ENCODE measurements around the gene EPDR1. TPM values are rescaled to one million over a fixed set of nuclear protein-coding genes. Genes with fewer than 3 reads are reported as not detected.
A peak's percentile ranks its signal among the peaks of the same experiment; 100 is the strongest.

Gene EPDR1
- total and polyA plus RNA-seq, 2 experiments from 2014 or later: 4.4 to 13.8 TPM

DNA sequence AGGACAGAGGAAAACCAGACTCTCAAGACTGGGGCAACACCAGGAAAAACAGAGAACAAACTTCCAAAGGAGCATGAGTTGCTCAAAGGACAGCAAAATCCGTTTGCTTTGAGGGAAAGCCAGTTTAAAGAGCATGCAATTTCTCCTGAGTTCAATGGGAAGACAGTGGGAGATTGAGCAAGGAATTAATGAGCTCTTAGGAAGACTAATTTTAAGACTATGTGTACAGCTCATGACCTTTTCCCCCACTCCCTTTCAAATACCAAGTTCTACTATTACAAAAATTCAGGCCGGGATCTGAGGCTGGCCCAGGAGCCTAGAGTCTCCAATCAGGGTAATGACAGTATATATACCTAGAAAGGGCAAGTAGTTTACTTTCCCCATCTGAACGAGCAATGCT lies 79.2 kb downstream of the EPDR1 start:
- Mint-ChIP-seq H3K27me3 (ENCODE audit: insufficient read depth, low read depth, poor library complexity) (no peaks in the 10 kb centered on the region), H3K4me3 (no peak overlapping the region), H3K4me1 (peaks cover 5% of the 10 kb centered on the region; the same call in 2 of the 3 replicates), H3K36me3 (ENCODE audit: low read depth) (no peaks in the 10 kb centered on the region), H3K9me3 (peaks cover 5% of the 10 kb centered on the region; the same call in 2 of the 3 replicates), H3K27ac (no peak overlapping the region)
- Histone ChIP-seq H3F3A (replicated peaks; ENCODE audit: low read depth) (no peaks in the 10 kb centered on the region), H3K4me2 (no peak overlapping the region), H2AFZ (peak overlapping the region; percentile 81), H3K9me2 (ENCODE audit: insufficient read depth) (no peaks in the 10 kb centered on the region), H4K20me1 (replicated peaks; ENCODE audit: insufficient read depth) (no peaks in the 10 kb centered on the region), H3K4me1 (ENCODE audit: insufficient read depth) (no peaks in the 10 kb centered on the region), H3K4me3 (no peak overlapping the region), H3K27me3 (ENCODE audit: insufficient read depth) (no peaks in the 10 kb centered on the region), H3K27ac (ENCODE audit: low read depth) (no peak overlapping the region), H3K36me3 (ENCODE audit: insufficient read depth) (no peaks in the 10 kb centered on the region), H3K79me2 (replicated peaks; ENCODE audit: insufficient read depth) (no peaks in the 10 kb centered on the region)
- no peak for TF ChIP-seq REST (IDR thresholded peaks at IDR 0.05; ENCODE audit: unreplicated experiment)
- DNase-seq (ENCODE audit: low spot score): no peak
- ATAC-seq: no peak

GRCh38 chr7:38000272-38000671 lies 79.8 kb downstream of the EPDR1 start:
- peaks cover 5% of the 10 kb centered on the region; the same call in 2 of the 3 replicates for H3K4me1 Mint-ChIP-seq
- Histone ChIP-seq H3F3A (replicated peaks; ENCODE audit: low read depth) (no peaks in the 10 kb centered on the region), H2AFZ (peak overlapping the region; percentile 81), H3K79me2 (replicated peaks; ENCODE audit: insufficient read depth) (no peaks in the 10 kb centered on the region), H3K4me2 (no peak overlapping the region), H3K4me1 (ENCODE audit: insufficient read depth) (no peaks in the 10 kb centered on the region), H3K36me3 (ENCODE audit: insufficient read depth) (no peaks in the 10 kb centered on the region), H3K9me2 (ENCODE audit: insufficient read depth) (no peaks in the 10 kb centered on the region), H4K20me1 (replicated peaks; ENCODE audit: insufficient read depth) (no peaks in the 10 kb centered on the region), H3K4me3 (no peak overlapping the region), H3K27ac (ENCODE audit: low read depth) (no peak overlapping the region), H3K27me3 (ENCODE audit: insufficient read depth) (no peaks in the 10 kb centered on the region)
- H3K36me3 Mint-ChIP-seq (ENCODE audit: low read depth): no peaks in the 10 kb centered on the region
- peaks cover 4% of the 10 kb centered on the region; the same call in 1 of the 3 replicates for H3K9me3 Mint-ChIP-seq
- no peak for DNase-seq (ENCODE audit: low spot score)
- no peak for ATAC-seq
- no peak overlapping the region for H3K4me3 Mint-ChIP-seq
- H3K27ac Mint-ChIP-seq: no peak overlapping the region
- H3K27me3 Mint-ChIP-seq (ENCODE audit: insufficient read depth, low read depth, poor library complexity): no peaks in the 10 kb centered on the region
- no peak for TF ChIP-seq REST (IDR thresholded peaks at IDR 0.05; ENCODE audit: unreplicated experiment)
- TF ChIP-seq ZNF114 (CRISPR knock-in tag; IDR thresholded peaks at IDR 0.05): no peak
- no peak for TF ChIP-seq EZH2phosphoT487 (IDR thresholded peaks at IDR 0.05; ENCODE audit: unreplicated experiment)
- TF ChIP-seq NANOG (IDR thresholded peaks at IDR 0.05; ENCODE audit: borderline replicate concordance): no peak
- no peak for TF ChIP-seq STAT1 (IDR thresholded peaks at IDR 0.05; ENCODE audit: unreplicated experiment)
- TF ChIP-seq JUNB (IDR thresholded peaks at IDR 0.05; ENCODE audit: unreplicated experiment): no peak
- TF ChIP-seq, protein P1, sequence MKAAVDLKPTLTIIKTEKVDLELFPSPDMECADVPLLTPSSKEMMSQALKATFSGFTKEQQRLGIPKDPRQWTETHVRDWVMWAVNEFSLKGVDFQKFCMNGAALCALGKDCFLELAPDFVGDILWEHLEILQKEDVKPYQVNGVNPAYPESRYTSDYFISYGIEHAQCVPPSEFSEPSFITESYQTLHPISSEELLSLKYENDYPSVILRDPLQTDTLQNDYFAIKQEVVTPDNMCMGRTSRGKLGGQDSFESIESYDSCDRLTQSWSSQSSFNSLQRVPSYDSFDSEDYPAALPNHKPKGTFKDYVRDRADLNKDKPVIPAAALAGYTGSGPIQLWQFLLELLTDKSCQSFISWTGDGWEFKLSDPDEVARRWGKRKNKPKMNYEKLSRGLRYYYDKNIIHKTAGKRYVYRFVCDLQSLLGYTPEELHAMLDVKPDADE (IDR thresholded peaks at IDR 0.05): no peak
- no peak for TF ChIP-seq ZNF331 (CRISPR knock-in tag; IDR thresholded peaks at IDR 0.05; ENCODE audit: low read depth)
- TF ChIP-seq EZH2 (IDR thresholded peaks at IDR 0.05; ENCODE audit: low read depth, unreplicated experiment): no peak
- no peak for TF ChIP-seq CREB1 (CRISPR knock-in tag; IDR thresholded peaks at IDR 0.05; ENCODE audit: low read depth)
